RWPE1 (cell line): ENCODE results near the gene CTIF.

ENCODE experiments used
- CTCF ChIA-PET: fragments of 350-600 bp; sonication (Branson Sonifier 250); formaldehyde crosslinking; extraction: SDS; loops from one replicate; lab custom pipeline; 2021; lab: Yijun Ruan, JAX
- POLR2A ChIA-PET: fragments of 400-600 bp; formaldehyde crosslinking; extraction: SDS; loops from one replicate; lab custom pipeline; 2020; ENCODE audit warnings: antibody characterized with exemption; ENCODE audit not compliant: low non-redundant PET; lab: Yijun Ruan, JAX
- DNase-seq: peaks from one replicate; pipeline ENCODE4 v3.0.0; 2012; ENCODE audit warnings: low spot score
- H3K27ac ChIP-seq: fragments of 450-650 bp; 2 replicates; pipeline ENCODE4 v1.5.1; 2017
- CTCF ChIP-seq: fragments of 450-650 bp; conservative IDR thresholded peaks from 2 replicates; pipeline ENCODE4 v1.5.1; 2017; ENCODE audit warnings: low read depth, mild to moderate bottlenecking

CTIF gene

GRCh38 chr18:48521723-48522122, 17.1 kb upstream of the CTIF start:
- H3K27ac ChIP-seq, result no peak overlapping the region
- TF ChIP-seq CTCF, result no peak
- no peak for DNase-seq
- POLR2A ChIA-PET, result no interaction called here
- CTCF ChIA-PET, result no interaction called here

- H3K27ac ChIP-seq, result no peak overlapping the region
- DNase-seq, result no peak
- no peak for TF ChIP-seq CTCF
- POLR2A ChIA-PET, result no interaction called here
- CTCF ChIA-PET, result no interaction called here
These were observed 13.2 kb upstream of the CTIF start for GRCh38 chr18:48525671-48526070.

- H3K27ac ChIP-seq, result no peak overlapping the region
- ChIA-PET POLR2A (no interaction called here), CTCF (no interaction called here)
- no peak for TF ChIP-seq CTCF
- no peak for DNase-seq
These were observed 11.4 kb upstream of the CTIF start for GRCh38 chr18:48527461-48527860.

GRCh38 chr18:48528861-48529260, 10.0 kb upstream of the CTIF start:
- no peak for DNase-seq
- ChIA-PET CTCF (no interaction called here), POLR2A (no interaction called here)
- TF ChIP-seq CTCF, result no peak
- H3K27ac ChIP-seq, result no peak overlapping the region

GRCh38 chr18:48529796-48530195, 9.0 kb upstream of the CTIF start:
- CTCF ChIA-PET, result interaction anchor here (0.6 to 0.7 kb wide), 2 partner anchors 37 to 1019 kb away, joined by 3 read pairs; no protein-coding TSS in a partner anchor
- DNase-seq, result peak; percentile 37
- POLR2A ChIA-PET, result no interaction called here

GRCh38 chr18:48530399-48531081, 8.3 kb upstream of the CTIF start:
- no peak for DNase-seq
- H3K27ac ChIP-seq, result no peak overlapping the region
- CTCF ChIA-PET, result interaction anchor here (0.6 kb wide), 1 partner anchor 36 kb away, joined by 3 read pairs; no protein-coding TSS in a partner anchor
- POLR2A ChIA-PET, result no interaction called here
- TF ChIP-seq CTCF, result no peak

More at GRCh38 chr18:48529796-48530195, 9.0 kb upstream of the CTIF start:
- no peak for TF ChIP-seq CTCF
- no peak overlapping the region for H3K27ac ChIP-seq
